ENCODE data around the gene CASP5. TPM values are rescaled to one million over a fixed set of nuclear protein-coding genes. Genes with fewer than 3 reads are reported as not detected.

The CASP5 gene
- total RNA-seq, 1 donor from 2014 or later = not detected

DNA sequence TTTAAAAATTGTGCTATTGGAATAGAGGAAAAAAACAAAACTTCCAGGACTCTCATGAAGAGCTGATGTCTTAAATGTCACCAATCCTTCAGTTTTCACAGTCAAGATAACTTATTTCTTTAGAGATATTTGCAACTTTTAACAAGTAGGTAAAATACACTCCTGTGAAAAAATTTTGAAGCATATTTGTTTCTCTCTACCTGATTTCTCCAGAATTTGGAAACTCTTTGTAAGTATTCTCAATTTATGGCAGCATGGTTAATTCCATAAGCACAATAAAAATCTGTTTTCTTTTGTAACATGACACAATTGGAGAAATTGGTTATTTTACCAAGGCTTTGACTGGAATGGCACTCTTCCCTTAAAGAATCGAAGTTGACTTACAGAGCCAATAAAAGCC, 58.7 kb downstream of the CASP5 start:
- H3K79me2 ChIP-seq (ENCODE audit: low read depth) = no peaks in the 10 kb centered on the region
- DNase-seq (ENCODE audit: low spot score) = no peak
- no peak overlapping the region for H3K27ac ChIP-seq
- no peaks in the 10 kb centered on the region for H3F3A ChIP-seq (ENCODE audit: low read depth)
- H3K4me3 Mint-ChIP-seq = no peak overlapping the region
- H3K4me1 Mint-ChIP-seq = no peaks in the 10 kb centered on the region
- H3K9ac ChIP-seq = no peak overlapping the region
- H3K4me2 ChIP-seq = no peak overlapping the region
- peaks cover 7% of the 10 kb centered on the region for H3K9me3 ChIP-seq (ENCODE audit: low read depth)
- H3K4me3 ChIP-seq = no peak overlapping the region
- peaks cover 4% of the 10 kb centered on the region for H3K27me3 Mint-ChIP-seq (ENCODE audit: insufficient read depth, low read depth)
- H3K36me3 ChIP-seq = peaks cover 3% of the 10 kb centered on the region
- no peak overlapping the region for H2AFZ ChIP-seq (replicated peaks)
- H3K27ac Mint-ChIP-seq = no peak overlapping the region
- no peaks in the 10 kb centered on the region for H3K27me3 ChIP-seq
- H4K20me1 ChIP-seq (ENCODE audit: low read depth) = no peaks in the 10 kb centered on the region
- H3K36me3 Mint-ChIP-seq = no peaks in the 10 kb centered on the region
- peaks cover 4% of the 10 kb centered on the region for H3K9me3 Mint-ChIP-seq
- no peak for TF ChIP-seq EZH2 (IDR thresholded peaks at IDR 0.05)
- no peak for TF ChIP-seq EZH2phosphoT487 (IDR thresholded peaks at IDR 0.05)
- TF ChIP-seq, protein P1, sequence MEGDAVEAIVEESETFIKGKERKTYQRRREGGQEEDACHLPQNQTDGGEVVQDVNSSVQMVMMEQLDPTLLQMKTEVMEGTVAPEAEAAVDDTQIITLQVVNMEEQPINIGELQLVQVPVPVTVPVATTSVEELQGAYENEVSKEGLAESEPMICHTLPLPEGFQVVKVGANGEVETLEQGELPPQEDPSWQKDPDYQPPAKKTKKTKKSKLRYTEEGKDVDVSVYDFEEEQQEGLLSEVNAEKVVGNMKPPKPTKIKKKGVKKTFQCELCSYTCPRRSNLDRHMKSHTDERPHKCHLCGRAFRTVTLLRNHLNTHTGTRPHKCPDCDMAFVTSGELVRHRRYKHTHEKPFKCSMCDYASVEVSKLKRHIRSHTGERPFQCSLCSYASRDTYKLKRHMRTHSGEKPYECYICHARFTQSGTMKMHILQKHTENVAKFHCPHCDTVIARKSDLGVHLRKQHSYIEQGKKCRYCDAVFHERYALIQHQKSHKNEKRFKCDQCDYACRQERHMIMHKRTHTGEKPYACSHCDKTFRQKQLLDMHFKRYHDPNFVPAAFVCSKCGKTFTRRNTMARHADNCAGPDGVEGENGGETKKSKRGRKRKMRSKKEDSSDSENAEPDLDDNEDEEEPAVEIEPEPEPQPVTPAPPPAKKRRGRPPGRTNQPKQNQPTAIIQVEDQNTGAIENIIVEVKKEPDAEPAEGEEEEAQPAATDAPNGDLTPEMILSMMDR (IDR thresholded peaks at IDR 0.05) = no peak
- H3K4me1 ChIP-seq = peaks cover 5% of the 10 kb centered on the region

DNA sequence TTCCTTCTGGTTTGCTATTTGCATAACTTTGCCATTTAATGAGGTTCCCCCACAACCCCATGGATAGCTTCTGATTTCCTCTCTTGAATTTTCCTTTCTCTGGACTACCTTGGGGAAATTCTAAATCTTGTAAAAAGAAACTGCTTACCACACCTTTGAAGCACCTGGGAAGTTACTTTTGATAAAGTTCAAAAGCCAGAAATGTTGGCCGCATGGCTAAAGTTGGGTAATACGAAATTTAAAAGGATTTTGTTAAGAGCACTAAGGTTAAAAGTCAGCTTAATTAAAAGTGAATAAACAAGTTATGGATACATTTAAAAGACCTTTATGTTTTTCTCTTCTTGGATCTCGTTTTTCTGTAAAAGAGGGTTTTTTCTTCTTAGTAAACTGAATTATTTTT, 60.1 kb downstream of the CASP5 start:
- Histone ChIP-seq H3K79me2 (ENCODE audit: low read depth) (no peaks in the 10 kb centered on the region), H3K4me1 (no peaks in the 10 kb centered on the region), H3K27me3 (no peaks in the 10 kb centered on the region), H2AFZ (replicated peaks) (no peak overlapping the region), H3K4me3 (no peak overlapping the region), H3K9me3 (ENCODE audit: low read depth) (peaks cover 7% of the 10 kb centered on the region), H3F3A (ENCODE audit: low read depth) (no peaks in the 10 kb centered on the region), H3K9ac (no peak overlapping the region), H3K27ac (no peak overlapping the region), H4K20me1 (ENCODE audit: low read depth) (no peaks in the 10 kb centered on the region), H3K36me3 (peaks cover 3% of the 10 kb centered on the region), H3K4me2 (no peak overlapping the region)
- no peak for DNase-seq (ENCODE audit: low spot score)
- TF ChIP-seq, protein P1 (IDR thresholded peaks at IDR 0.05) = no peak
- no peak for TF ChIP-seq EZH2 (IDR thresholded peaks at IDR 0.05)
- no peak for TF ChIP-seq EZH2phosphoT487 (IDR thresholded peaks at IDR 0.05)
- Mint-ChIP-seq H3K4me1 (no peaks in the 10 kb centered on the region), H3K4me3 (no peak overlapping the region), H3K36me3 (no peaks in the 10 kb centered on the region), H3K27me3 (ENCODE audit: insufficient read depth, low read depth) (peaks cover 4% of the 10 kb centered on the region), H3K9me3 (peaks cover 4% of the 10 kb centered on the region), H3K27ac (no peak overlapping the region)

DNA sequence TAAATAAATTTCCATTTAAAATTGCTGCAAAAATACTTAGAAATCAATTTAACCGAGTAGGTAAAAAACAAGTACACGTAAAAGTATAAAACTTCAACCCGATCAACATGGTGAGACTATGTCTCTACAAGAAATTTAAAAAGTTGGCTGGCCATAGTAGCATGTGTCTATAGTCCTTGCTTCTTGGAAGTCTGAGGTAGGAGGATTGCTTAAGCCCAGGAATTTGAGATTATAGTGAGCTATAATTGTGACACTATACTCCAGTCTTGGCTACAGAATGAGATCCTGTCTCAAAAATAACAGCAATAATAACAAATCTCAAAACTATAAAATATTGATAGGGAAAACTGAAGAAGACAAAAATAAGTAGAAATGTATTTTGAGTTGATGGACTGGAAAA, 65.7 kb downstream of the CASP5 start:
- no peaks in the 10 kb centered on the region for H3K36me3 Mint-ChIP-seq
- no peaks in the 10 kb centered on the region for H4K20me1 ChIP-seq (ENCODE audit: low read depth)
- no peak overlapping the region for H3K27ac ChIP-seq
- H3K36me3 ChIP-seq = no peaks in the 10 kb centered on the region
- H3K4me2 ChIP-seq = no peak overlapping the region
- H3K4me3 ChIP-seq = no peak overlapping the region
- H3K27ac Mint-ChIP-seq = no peak overlapping the region
- no peaks in the 10 kb centered on the region for H3K27me3 ChIP-seq
- H3K79me2 ChIP-seq (ENCODE audit: low read depth) = no peaks in the 10 kb centered on the region
- H3K9me3 Mint-ChIP-seq = no peaks in the 10 kb centered on the region
- DNase-seq (ENCODE audit: low spot score) = no peak
- TF ChIP-seq EZH2phosphoT487 (IDR thresholded peaks at IDR 0.05) (no peak), EZH2 (IDR thresholded peaks at IDR 0.05) (no peak)
- TF ChIP-seq, protein P1 (IDR thresholded peaks at IDR 0.05) = no peak
- H3K4me1 Mint-ChIP-seq = no peaks in the 10 kb centered on the region
- no peaks in the 10 kb centered on the region for H3K4me1 ChIP-seq
- no peaks in the 10 kb centered on the region for H3F3A ChIP-seq (ENCODE audit: low read depth)
- no peak overlapping the region for H2AFZ ChIP-seq (replicated peaks)
- no peak overlapping the region for H3K9ac ChIP-seq
- H3K9me3 ChIP-seq (ENCODE audit: low read depth) = no peaks in the 10 kb centered on the region
- H3K4me3 Mint-ChIP-seq = no peak overlapping the region
- no peaks in the 10 kb centered on the region for H3K27me3 Mint-ChIP-seq (ENCODE audit: insufficient read depth, low read depth)
